PC-3 (cell line): ENCODE results near the gene PTGES.

ENCODE experiments used
- CTCF ChIP-seq: fragments of 300-600 bp; sonication (generic); conservative IDR thresholded peaks from 2 replicates; pipeline ENCODE4 v1.5.1; 2017; ENCODE audit warnings: antibody characterized with exemption, low read depth, mild to moderate bottlenecking, low read length
- EZH2 ChIP-seq: fragments of 300-600 bp; sonication (generic); IDR thresholded peaks from one replicate; pipeline ENCODE4 v1.6.1; 2017; ENCODE audit warnings: antibody characterized with exemption, mild to moderate bottlenecking, low read length; ENCODE audit not compliant: unreplicated experiment
- EZH2phosphoT487 ChIP-seq: fragments of 300-600 bp; sonication (generic); IDR thresholded peaks from 2 replicates; pipeline ENCODE4 v1.6.1; 2018; ENCODE audit warnings: mild to moderate bottlenecking, antibody characterized with exemption, low read length, borderline replicate concordance

- TF ChIP-seq CTCF = no peak
- TF ChIP-seq EZH2 = no peak
- TF ChIP-seq EZH2phosphoT487 = no peak
These were observed 7.6 kb downstream of the PTGES start for GRCh38 chr9:129745200-129745599.
